Airway epithelial cell (primary cell): ENCODE measurements around the gene OR4F29. TPM values are rescaled to one million over a fixed set of nuclear protein-coding genes. Genes with fewer than 3 reads are reported as not detected.

Source experiments
- total RNA-seq: library from RNA; depleted of rRNA; stranded (reverse); fragments of >200 nt; gene quantifications from 2 replicates; pipeline ENCODE4 v1.2.3, GENCODE V29; 2015

The OR4F29 gene
- not detected in 2 replicates for total RNA-seq

GRCh38 chr1:451578-451977 is at the start of gene OR4F29:
Gene OR4F29 (minus strand): TSS chr1:451678. CDS start chr1:451678, 0 bp downstream.

Other genes starting within 250 kb of the OR4F29 start
- gene OR4F16, start 235.0 kb upstream of the OR4F29 start, total RNA-seq, result not detected in 2 replicates